H1 (cell line): ENCODE results near the gene NOD2. TPM values are rescaled to one million over a fixed set of nuclear protein-coding genes. Genes with fewer than 3 reads are reported as not detected.

Experiments used
- CTCF ChIA-PET: fragments of 300-600 bp; sonication (Branson Sonifier 250); formaldehyde crosslinking; loops from one replicate; lab custom pipeline; 2021; ENCODE audit not compliant: partially characterized antibody; lab: Charles Lee
- POLR2A ChIA-PET: fragments of 300-600 bp; sonication (Branson Sonifier 250); formaldehyde crosslinking; loops from one replicate; lab custom pipeline; 2021; ENCODE audit warnings: inconsistent platforms; ENCODE audit not compliant: partially characterized antibody; lab: Charles Lee
- DNase-seq, 2 experiments: peaks; one replicate each; pipeline versions ENCODE4 v3.0.0 to v3.0.0-alpha.2; 2010 to 2022; ENCODE audit warnings: low spot score in 2 of 2, low read depth in 1 of 2, mixed read lengths in 1 of 2
- FAIRE-seq: peaks from 2 replicates; lab custom pipeline; 2011; peaks lifted over from hg19 to GRCh38; lab: Jason Lieb, UNC
- H2AFZ ChIP-seq: 2 replicates; pipeline ENCODE4 v1.8.1; 2012; ENCODE audit warnings: low read length, inconsistent platforms
- H2AK5ac ChIP-seq: 2 replicates; pipeline ENCODE4 v1.6.1; 2013; ENCODE audit warnings: low read depth, low read length
- H2BK120ac ChIP-seq: replicated peaks from 2 replicates; pipeline ENCODE3; 2013; ENCODE audit warnings: low read depth, low read length, inconsistent platforms
- H2BK12ac ChIP-seq: 2 replicates; pipeline ENCODE4 v1.6.1; 2013; ENCODE audit warnings: low read depth, low read length
- H2BK15ac ChIP-seq: 2 replicates; pipeline ENCODE4 v1.6.1; 2013; ENCODE audit warnings: low read length
- H2BK20ac ChIP-seq: 2 replicates; pipeline ENCODE4 v1.6.1; 2013; ENCODE audit warnings: low read length
- H2BK5ac ChIP-seq: 2 replicates; pipeline ENCODE4 v1.6.1; 2013; ENCODE audit warnings: low read depth, low read length
- H3K14ac ChIP-seq: 2 replicates; pipeline ENCODE4 v1.6.1; 2013; ENCODE audit warnings: inconsistent platforms; ENCODE audit not compliant: insufficient read length
- H3K18ac ChIP-seq: 2 replicates; pipeline ENCODE4 v1.6.1; 2013; ENCODE audit warnings: low read length; ENCODE audit errors: extremely low read depth
- H3K23ac ChIP-seq: 2 replicates; pipeline ENCODE4 v1.6.1; 2013; ENCODE audit warnings: inconsistent platforms; ENCODE audit not compliant: insufficient read length
- H3K23me2 ChIP-seq: 2 replicates; pipeline ENCODE4 v1.6.1; 2013; ENCODE audit warnings: low read depth, low read length
- H3K27ac ChIP-seq: 2 replicates; pipeline ENCODE4 v1.6.1; 2011; ENCODE audit warnings: low read depth, low read length, inconsistent platforms
- H3K27me3 ChIP-seq, 4 experiments: replicated peaks in 1 of 4; 1 replicate in 1 of 4; 2 replicates in 3 of 4; pipeline versions ENCODE4 v1.6.1 to v1.8.1; 2011 to 2013; ENCODE audit warnings: low read length in 3 of 4, mild to moderate bottlenecking in 3 of 4, inconsistent platforms in 2 of 4, mixed read lengths in 2 of 4, moderate library complexity in 1 of 4; ENCODE audit not compliant: control insufficient read depth in 3 of 4, insufficient read depth in 3 of 4; ENCODE audit errors: extremely low read depth in 1 of 4
- H3K36me3 ChIP-seq, 4 experiments: 2 replicates each; pipeline versions ENCODE4 v1.6.1 to v1.8.1; 2011 to 2013; ENCODE audit warnings: mild to moderate bottlenecking in 4 of 4, low read length in 3 of 4, moderate library complexity in 2 of 4, control low read depth in 1 of 4, inconsistent platforms in 1 of 4; ENCODE audit not compliant: insufficient read depth in 4 of 4, control insufficient read depth in 2 of 4
- H3K4ac ChIP-seq: replicated peaks from 2 replicates; pipeline ENCODE3; 2013; ENCODE audit warnings: low read length, low read depth, mixed read lengths, inconsistent platforms; ENCODE audit not compliant: insufficient read length
- H3K4me1 ChIP-seq, 4 experiments: replicated peaks in 1 of 4; 1 replicate in 1 of 4; 2 replicates in 3 of 4; pipeline versions ENCODE4 v1.6.1 to v1.8.1; 2011 to 2013; ENCODE audit warnings: low read length in 3 of 4, inconsistent platforms in 2 of 4, mixed read lengths in 1 of 4; ENCODE audit not compliant: insufficient read depth in 4 of 4, control insufficient read depth in 3 of 4
- H3K4me2 ChIP-seq, 2 experiments: 2 replicates each; pipeline versions ENCODE4 v1.6.1 to v1.8.1; 2011 to 2013; ENCODE audit warnings: low read depth in 2 of 2, low read length in 2 of 2, control low read depth in 1 of 2, inconsistent platforms in 1 of 2, mild to moderate bottlenecking in 1 of 2; ENCODE audit not compliant: insufficient read depth in 1 of 2
- H3K4me3 ChIP-seq, 4 experiments: fragments of 200-600, 300-600 bp in 1 of 4; sonication (generic), shearing (Covaris generic), sonication (Bioruptor Twin) in 1 of 4; 2 replicates each; pipeline versions ENCODE4 v1.5.1 to v1.8.1; 2011 to 2016; ENCODE audit warnings: low read length in 4 of 4, low read depth in 3 of 4, control low read depth in 2 of 4, inconsistent platforms in 2 of 4, mild to moderate bottlenecking in 2 of 4, mixed read lengths in 1 of 4, moderate library complexity in 1 of 4; ENCODE audit not compliant: insufficient read depth in 2 of 4; ENCODE audit errors: extremely low read depth in 1 of 4
- H3K56ac ChIP-seq: replicated peaks from 2 replicates; pipeline ENCODE3; 2013; ENCODE audit warnings: low read depth, mild to moderate bottlenecking, mixed read lengths, low read length, inconsistent platforms; ENCODE audit not compliant: insufficient read length
- H3K79me1 ChIP-seq: 2 replicates; pipeline ENCODE4 v1.6.1; 2013; ENCODE audit warnings: low read depth, low read length, control low read depth
- H3K79me2 ChIP-seq, 2 experiments: 2 replicates each; pipeline versions ENCODE4 v1.6.1 to v1.8.1; 2012 to 2013; ENCODE audit warnings: low read length in 2 of 2, mild to moderate bottlenecking in 2 of 2, inconsistent platforms in 1 of 2; ENCODE audit not compliant: insufficient read depth in 2 of 2, control insufficient read depth in 1 of 2
- H3K9ac ChIP-seq, 4 experiments: replicated peaks in 1 of 4; 1 replicate in 1 of 4; 2 replicates in 3 of 4; pipeline versions ENCODE4 v1.6.1 to v1.8.1; 2011 to 2013; ENCODE audit warnings: low read depth in 3 of 4, low read length in 3 of 4, control low read depth in 2 of 4, mild to moderate bottlenecking in 2 of 4, moderate library complexity in 2 of 4, inconsistent platforms in 1 of 4; ENCODE audit errors: extremely low read depth in 1 of 4
- H3K9me3 ChIP-seq, 2 experiments: 2 replicates each; pipeline versions ENCODE4 v1.6.1 to v1.8.1; 2012 to 2013; ENCODE audit warnings: mild to moderate bottlenecking in 2 of 2, moderate library complexity in 2 of 2, control low read depth in 1 of 2, inconsistent platforms in 1 of 2, low read depth in 1 of 2, low read length in 1 of 2, mixed read lengths in 1 of 2; ENCODE audit not compliant: insufficient read depth in 2 of 2
- H4K20me1 ChIP-seq, 2 experiments: replicated peaks in 1 of 2; 2 replicates each; pipeline versions ENCODE3 to v1.8.1; 2011 to 2013; ENCODE audit warnings: inconsistent platforms in 2 of 2, low read length in 2 of 2, mild to moderate bottlenecking in 1 of 2; ENCODE audit not compliant: insufficient read depth in 2 of 2, control insufficient read depth in 1 of 2
- H4K5ac ChIP-seq: 2 replicates; pipeline ENCODE4 v1.6.1; 2013; ENCODE audit warnings: low read length, low read depth, mixed read lengths, inconsistent platforms; ENCODE audit not compliant: insufficient read length
- H4K8ac ChIP-seq: 2 replicates; pipeline ENCODE4 v1.8.0; 2013; ENCODE audit warnings: mild to moderate bottlenecking, moderate library complexity, low read length, inconsistent platforms; ENCODE audit not compliant: insufficient read depth; ENCODE audit errors: extremely low read depth
- H4K91ac ChIP-seq: replicated peaks from 2 replicates; pipeline ENCODE3; 2013; ENCODE audit warnings: low read length, mixed read lengths, inconsistent platforms; ENCODE audit not compliant: insufficient read length
- CHD2 ChIP-seq: IDR thresholded peaks from 2 replicates; pipeline ENCODE4 v1.6.1; 2012; ENCODE audit warnings: low read length, improper control_type of control experiment
- JUND ChIP-seq: IDR thresholded peaks from 2 replicates; pipeline ENCODE4 v1.6.1; 2011; ENCODE audit warnings: mild to moderate bottlenecking, improper control_type of control experiment, low read length
- SAP30 ChIP-seq: fragments of 300-600 bp; sonication (generic); IDR thresholded peaks from 2 replicates; pipeline ENCODE4 v1.7.1; 2012; ENCODE audit warnings: low read length, moderate library complexity, mild to moderate bottlenecking, inconsistent platforms; ENCODE audit not compliant: insufficient read depth, insufficient replicate concordance
- TEAD4 ChIP-seq: IDR thresholded peaks from 2 replicates; pipeline ENCODE4 v1.6.1; 2012; ENCODE audit warnings: low read depth, low read length, inconsistent platforms, mixed read lengths
- WGBS, 2 experiments: shearing (Covaris generic) in 1 of 2; methylation state at CpG; one replicate each; pipeline versions ENCODE4 v1.1.6 to v1.1.7; 2013 to 2015; ENCODE audit warnings: low lambda C conversion rate in 2 of 2, mixed read lengths in 2 of 2, inconsistent platforms in 1 of 2, low coverage in 1 of 2, missing lambda C conversion rate in 1 of 2; ENCODE audit not compliant: insufficient replicate concordance in 2 of 2, insufficient coverage in 1 of 2, insufficient read length in 1 of 2; ENCODE audit errors: extremely low coverage in 1 of 2, missing lambda C conversion rate in 1 of 2; 5-methylcytosine and 5-hydroxymethylcytosine counted together
- polyA plus RNA-seq, 7 experiments: library from polyadenylated mRNA; depleted of rRNA in 3 of 7; stranded (reverse) in 5 of 7; unstranded in 2 of 7; fragments of >200 nt in 5 of 7; fragments of 200-250 nt in 2 of 7; gene quantifications; 1 replicate in 5 of 7; 2 replicates in 1 of 7; 4 replicates in 1 of 7; pipeline versions ENCODE4 v1.2.1 to v1.2.3, GENCODE V29; 2011 to 2013; ENCODE audit warnings: missing spikeins in 2 of 7, mixed read lengths in 2 of 7
- total RNA-seq: library from RNA; stranded (reverse); fragmentation: NEBNext Ultra II Directional; extraction: Animal tissue kit (Norgen Biotek cat#: 25700); gene quantifications from 2 replicates; pipeline ENCODE4 v1.2.1, GENCODE V29; 2021

The NOD2 gene
- total and polyA plus RNA-seq, 2 of the 8 experiments (the other 6 are each of a cell fraction or from before 2014, with no cell fraction given): 0.37 to 0.42 TPM

DNA sequence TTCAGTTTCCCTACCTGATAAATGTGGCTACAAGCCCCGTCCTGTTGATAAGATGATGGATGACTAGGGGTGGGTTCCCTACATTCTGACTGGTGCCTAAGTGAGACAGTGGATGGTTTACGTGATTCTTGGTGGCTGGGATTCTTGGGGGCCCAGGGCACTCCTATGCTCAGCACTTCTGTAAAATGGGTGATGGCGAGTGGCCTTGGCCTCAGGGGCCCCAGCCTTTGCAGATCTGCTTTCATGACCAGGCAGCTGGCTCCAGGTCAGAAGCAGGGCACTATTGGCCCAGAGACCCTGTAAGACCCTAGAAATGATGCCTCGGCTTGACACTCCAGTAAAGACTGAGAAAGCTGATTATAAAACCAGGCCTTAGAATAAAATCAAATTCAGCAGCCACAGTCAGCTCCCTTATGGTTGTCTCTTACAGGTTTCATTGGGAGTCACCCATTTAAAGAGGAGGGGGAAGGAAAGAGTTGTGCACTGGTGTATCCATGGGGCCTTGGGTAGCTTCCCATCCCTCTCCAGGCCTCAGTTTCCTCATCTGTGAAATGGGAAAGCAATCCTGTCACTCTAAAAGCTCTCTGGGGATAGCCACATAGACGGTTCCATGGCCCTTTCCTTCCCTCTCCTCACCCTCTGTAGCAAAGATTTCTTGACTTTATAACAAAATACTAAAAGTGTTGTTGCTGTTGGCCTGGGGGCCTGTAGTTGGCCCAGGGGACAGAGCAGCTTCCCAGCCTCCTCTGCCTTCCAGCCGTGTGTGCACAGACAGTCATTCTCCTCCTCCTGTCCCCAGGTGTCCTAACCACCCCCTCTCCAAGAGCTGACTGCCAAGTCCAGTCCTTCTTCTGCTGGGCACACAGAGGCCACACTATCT is 13.5 kb upstream of the NOD2 start:
- Histone ChIP-seq H4K5ac (no peak overlapping the region), H3K27me3 (no peaks in the 10 kb centered on the region), H4K20me1 (no peaks in the 10 kb centered on the region), H3K4me2 (no peak overlapping the region), H3K27ac (no peak overlapping the region), H4K91ac (no peak overlapping the region), H2AFZ (no peak overlapping the region), H3K4ac (no peak overlapping the region), H3K9ac (no peak overlapping the region), H3K36me3 (no peaks in the 10 kb centered on the region), H2BK5ac (no peak overlapping the region), H2BK12ac (no peak overlapping the region), H3K4me1 (no peaks in the 10 kb centered on the region), H3K79me1 (no peaks in the 10 kb centered on the region), H3K18ac (no peak overlapping the region), H2AK5ac (no peak overlapping the region), H2BK120ac (no peak overlapping the region), H3K79me2 (no peaks in the 10 kb centered on the region), H3K56ac (no peak overlapping the region), H3K4me3 (no peak overlapping the region), H2BK20ac (no peak overlapping the region), H3K23me2 (no peaks in the 10 kb centered on the region), H3K23ac (no peak overlapping the region), H3K14ac (no peak overlapping the region), H3K9me3 (no peaks in the 10 kb centered on the region), H2BK15ac (no peak overlapping the region), H4K8ac (no peak overlapping the region)
- 82% methylated on average over 5 of the region's 6 CpGs; no CpG with 5 or more reads in 1 of the 2 experiments for WGBS, 2 experiments
- DNase-seq (no peak), FAIRE-seq (no peak)
- POLR2A ChIA-PET: no interaction called here
- CTCF ChIA-PET: interaction anchor here (0.9 to 21.1 kb wide), 6 partner anchors 8 to 121 kb away, joined by 3 to 279 read pairs (median 22); no protein-coding TSS in a partner anchor
- TF ChIP-seq SAP30 (no peak), CHD2 (no peak), JUND (no peak), TEAD4 (no peak)
